HL-60 (cell line): ENCODE measurements around the gene WDFY4.

ENCODE experiments used
- GABPA ChIP-seq: IDR thresholded peaks from 2 replicates; pipeline ENCODE4 v1.6.1; 2012; ENCODE audit warnings: low read depth
- POLR2AphosphoS5 ChIP-seq: IDR thresholded peaks from 2 replicates; pipeline ENCODE4 v1.6.1; 2012; ENCODE audit warnings: low read depth
- SPI1 ChIP-seq: IDR thresholded peaks from 2 replicates; pipeline ENCODE4 v1.6.1; 2012; ENCODE audit warnings: low read depth, mild to moderate bottlenecking, borderline replicate concordance
- TF ChIP-seq, protein P1 (sequence below): IDR thresholded peaks from one replicate; pipeline ENCODE4 v1.5.1; 2011; ENCODE audit warnings: low read length, control low read depth, inconsistent platforms; ENCODE audit not compliant: insufficient read depth

DNA sequence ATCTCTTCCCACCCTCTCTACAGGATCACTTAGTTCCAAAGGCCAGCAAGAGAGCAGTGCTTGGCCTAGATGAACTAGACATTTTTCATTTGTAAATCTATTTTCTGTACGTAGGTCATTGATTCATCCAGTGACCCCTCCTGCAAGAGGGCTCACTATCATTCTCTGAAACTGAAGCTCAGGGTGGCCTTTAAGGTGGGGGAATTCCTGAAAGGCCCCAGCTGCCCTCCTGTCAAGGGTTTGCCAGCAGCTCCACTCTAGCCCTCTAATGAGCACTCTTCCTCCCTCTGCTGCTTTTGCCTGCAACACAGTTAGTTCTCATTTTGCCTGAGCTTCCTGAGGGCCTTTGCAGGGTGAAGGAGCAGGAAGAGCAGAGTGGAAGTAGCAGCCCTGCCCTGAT lies 213.8 kb downstream of the WDFY4 start:
- TF ChIP-seq, protein P1, sequence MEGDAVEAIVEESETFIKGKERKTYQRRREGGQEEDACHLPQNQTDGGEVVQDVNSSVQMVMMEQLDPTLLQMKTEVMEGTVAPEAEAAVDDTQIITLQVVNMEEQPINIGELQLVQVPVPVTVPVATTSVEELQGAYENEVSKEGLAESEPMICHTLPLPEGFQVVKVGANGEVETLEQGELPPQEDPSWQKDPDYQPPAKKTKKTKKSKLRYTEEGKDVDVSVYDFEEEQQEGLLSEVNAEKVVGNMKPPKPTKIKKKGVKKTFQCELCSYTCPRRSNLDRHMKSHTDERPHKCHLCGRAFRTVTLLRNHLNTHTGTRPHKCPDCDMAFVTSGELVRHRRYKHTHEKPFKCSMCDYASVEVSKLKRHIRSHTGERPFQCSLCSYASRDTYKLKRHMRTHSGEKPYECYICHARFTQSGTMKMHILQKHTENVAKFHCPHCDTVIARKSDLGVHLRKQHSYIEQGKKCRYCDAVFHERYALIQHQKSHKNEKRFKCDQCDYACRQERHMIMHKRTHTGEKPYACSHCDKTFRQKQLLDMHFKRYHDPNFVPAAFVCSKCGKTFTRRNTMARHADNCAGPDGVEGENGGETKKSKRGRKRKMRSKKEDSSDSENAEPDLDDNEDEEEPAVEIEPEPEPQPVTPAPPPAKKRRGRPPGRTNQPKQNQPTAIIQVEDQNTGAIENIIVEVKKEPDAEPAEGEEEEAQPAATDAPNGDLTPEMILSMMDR, result no peak
- TF ChIP-seq POLR2AphosphoS5 (no peak), SPI1 (no peak), GABPA (no peak)
